ENCODE measurements around the gene PEG3. TPM values are rescaled to one million over a fixed set of nuclear protein-coding genes. Genes with fewer than 3 reads are reported as not detected.

The PEG3 gene
- total RNA-seq, result under 1 TPM; 0.05 to 0.12 TPM

- Mint-ChIP-seq H3K36me3 (ENCODE audit: insufficient read depth in 2 of 2) (peaks cover 13 to 31% of the 10 kb centered on the region in 2 donors), H3K4me1 (ENCODE audit: low read depth) (peaks cover 6% of the 10 kb centered on the region), H3K9me3 (peaks cover 8 to 9% of the 10 kb centered on the region in 2 donors), H3K4me3 (peak within 1 kb of the TSS in 1 of 2 donors; percentile 6), H3K27me3 (ENCODE audit: low read depth) (no peaks in the 10 kb centered on the region), H3K27ac (no peak within 1 kb of the TSS)
- DNase-seq, result no peak
- ATAC-seq (replicated peaks in 1 of 2), result no peak
Measured at GRCh38 chr19:56840451-56841192, at the start of gene PEG3, which contains the start of gene ZIM2. Gene PEG3 (minus strand): TSS chr19:56840726. CDS start chr19:56824655, 16,071 bp downstream. Gene ZIM2 (minus strand): TSS chr19:56840726. CDS start chr19:56824277, 16,449 bp downstream.

DNA sequence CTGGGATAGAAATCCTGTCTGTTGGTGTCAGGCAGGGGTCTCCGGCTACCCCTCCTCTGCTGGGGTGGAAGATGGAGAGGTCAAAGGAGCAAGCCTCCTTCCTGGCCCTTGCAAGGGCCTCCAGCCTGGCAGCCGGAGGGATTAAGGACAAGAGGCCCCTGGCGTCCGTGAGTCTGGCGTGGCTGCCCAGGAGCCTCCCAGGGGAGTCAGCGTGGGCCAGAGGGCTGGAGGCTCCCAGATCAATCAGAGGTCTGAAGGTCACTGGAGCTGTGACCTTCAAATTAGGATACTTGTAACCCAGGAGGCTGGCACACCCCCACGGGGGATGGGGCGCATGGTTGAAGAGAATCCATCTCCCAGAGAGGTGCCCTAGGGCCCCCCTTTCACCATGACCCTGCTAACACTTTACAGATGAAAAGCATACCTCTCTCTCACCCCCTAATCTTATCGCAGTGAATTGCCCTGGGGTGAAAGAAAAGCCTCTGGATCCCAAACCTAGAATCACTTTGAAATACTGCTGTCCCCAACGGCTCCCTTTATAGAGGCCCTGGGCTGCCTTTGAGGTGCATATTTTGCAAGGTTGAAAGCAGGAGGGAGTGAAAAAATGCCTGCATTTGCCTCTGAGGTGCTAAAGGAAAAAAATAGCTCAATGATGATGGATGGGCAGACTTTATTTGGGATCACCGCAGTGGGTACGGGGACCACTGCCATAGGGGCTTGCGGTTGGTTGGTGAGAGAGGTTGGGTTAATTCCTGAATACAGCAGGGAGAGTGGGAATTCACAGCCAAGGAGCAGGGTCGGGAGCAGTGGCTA lies 44.9 kb upstream of the PEG3 start:
- DNase-seq, result no peak
- no peaks in the 10 kb centered on the region for H3K27me3 Mint-ChIP-seq (ENCODE audit: low read depth)
- no peak overlapping the region for H3K27ac Mint-ChIP-seq
- no peak overlapping the region for H3K4me3 Mint-ChIP-seq
- no peak for ATAC-seq (replicated peaks in 1 of 2)
- H3K9me3 Mint-ChIP-seq, result peaks cover 19 to 22% of the 10 kb centered on the region in 2 donors
- peaks cover 11 to 20% of the 10 kb centered on the region in 2 donors for H3K36me3 Mint-ChIP-seq (ENCODE audit: insufficient read depth in 2 of 2)
- no peaks in the 10 kb centered on the region for H3K4me1 Mint-ChIP-seq (ENCODE audit: low read depth)

DNA sequence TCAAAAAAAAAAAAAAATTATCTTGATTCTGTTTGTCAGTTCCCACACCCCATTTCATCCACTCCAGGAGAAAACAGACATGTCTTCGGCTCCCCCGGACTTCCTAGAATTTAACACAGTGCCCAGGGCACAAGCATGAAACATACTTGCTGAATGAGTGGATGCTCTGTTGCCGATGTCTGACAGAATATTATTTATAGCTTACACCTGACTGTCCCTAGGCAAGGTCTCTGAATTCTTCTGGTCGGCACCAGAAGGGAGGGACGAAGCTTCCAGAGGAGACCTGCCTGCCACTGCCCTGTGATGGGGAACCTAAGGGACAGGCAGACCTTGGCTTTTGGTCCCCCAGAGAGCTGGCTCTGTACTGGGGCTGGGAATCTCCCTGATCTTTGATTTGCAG lies 43.9 kb upstream of the PEG3 start:
- Mint-ChIP-seq H3K27me3 (ENCODE audit: low read depth) (no peaks in the 10 kb centered on the region), H3K27ac (no peak overlapping the region), H3K4me1 (ENCODE audit: low read depth) (no peaks in the 10 kb centered on the region), H3K4me3 (no peak overlapping the region), H3K9me3 (peaks cover 16 to 23% of the 10 kb centered on the region in 2 donors), H3K36me3 (ENCODE audit: insufficient read depth in 2 of 2) (peaks cover 9 to 18% of the 10 kb centered on the region in 2 donors)
- DNase-seq, result no peak
- no peak for ATAC-seq (replicated peaks in 1 of 2)

GRCh38 chr19:56880592-56881190 lies 40.2 kb upstream of the PEG3 start:
- Mint-ChIP-seq H3K4me3 (no peak overlapping the region), H3K27me3 (ENCODE audit: low read depth) (no peaks in the 10 kb centered on the region), H3K4me1 (ENCODE audit: low read depth) (no peaks in the 10 kb centered on the region), H3K27ac (no peak overlapping the region), H3K36me3 (ENCODE audit: insufficient read depth in 2 of 2) (peaks cover 7 to 13% of the 10 kb centered on the region in 2 donors), H3K9me3 (peaks cover 11 to 17% of the 10 kb centered on the region in 2 donors)
- ATAC-seq (replicated peaks in 1 of 2), result no peak
- DNase-seq, result no peak

DNA sequence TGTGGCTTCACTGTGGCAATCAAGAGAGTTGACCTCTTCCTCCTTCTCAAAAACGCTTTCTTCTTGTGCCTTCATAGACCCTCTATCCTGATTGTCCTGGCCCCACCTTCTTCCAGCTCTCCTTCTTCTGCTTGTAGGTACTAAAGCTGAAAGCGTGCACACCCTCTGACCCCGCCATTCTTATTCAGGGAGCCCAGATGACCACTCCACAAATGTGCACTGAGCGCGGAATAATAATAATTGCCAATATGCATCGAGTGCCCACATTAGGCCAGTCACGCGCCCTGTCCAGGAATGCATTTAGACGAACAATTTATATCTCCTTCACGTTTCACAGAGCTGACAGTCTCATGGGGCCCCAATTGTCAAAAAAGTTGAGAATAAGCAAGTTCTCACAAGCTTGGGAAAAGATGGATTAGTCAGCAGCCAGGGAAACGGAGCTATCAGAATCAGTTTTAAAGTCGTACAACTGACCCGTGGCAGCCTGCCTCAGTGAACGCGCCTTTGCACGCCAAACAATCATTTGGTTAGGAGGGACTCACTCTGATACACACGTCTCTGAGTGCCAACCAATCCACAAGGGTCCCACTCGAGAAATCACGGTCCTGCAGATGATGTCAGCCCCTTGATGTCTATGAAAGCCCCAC lies 36.7 kb upstream of the PEG3 start:
- DNase-seq (no peak), ATAC-seq (replicated peaks in 1 of 2) (no peak)
- Mint-ChIP-seq H3K4me3 (no peak overlapping the region), H3K27me3 (ENCODE audit: low read depth) (no peaks in the 10 kb centered on the region), H3K36me3 (ENCODE audit: insufficient read depth in 2 of 2) (peaks cover 15 to 18% of the 10 kb centered on the region in 2 donors), H3K9me3 (peaks cover 20 to 29% of the 10 kb centered on the region in 2 donors), H3K27ac (no peak overlapping the region), H3K4me1 (ENCODE audit: low read depth) (no peaks in the 10 kb centered on the region)

DNA sequence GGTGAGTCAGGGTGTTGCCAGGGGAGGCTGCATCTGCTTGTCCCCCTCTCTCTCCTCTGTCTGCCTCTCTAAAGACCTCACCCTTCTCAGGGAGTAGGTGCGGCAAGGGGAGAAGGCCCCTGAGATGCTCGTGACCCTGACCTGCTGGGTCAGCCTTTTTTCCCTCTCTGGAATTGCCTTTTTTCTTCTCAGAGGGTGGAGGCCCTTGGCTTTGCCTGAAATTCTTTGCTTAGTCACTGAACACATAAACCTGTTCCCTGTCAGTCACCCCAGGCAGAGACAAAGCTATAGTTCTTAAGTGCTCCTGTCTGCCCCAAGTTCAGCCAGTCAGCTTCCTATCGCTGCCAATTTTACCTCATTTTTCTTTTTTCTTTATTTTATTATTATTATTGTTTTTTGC lies 35.2 kb upstream of the PEG3 start:
- peaks cover 19 to 28% of the 10 kb centered on the region in 2 donors for H3K9me3 Mint-ChIP-seq
- no peak for DNase-seq
- H3K4me3 Mint-ChIP-seq, result no peak overlapping the region
- no peaks in the 10 kb centered on the region for H3K27me3 Mint-ChIP-seq (ENCODE audit: low read depth)
- H3K27ac Mint-ChIP-seq, result no peak overlapping the region
- H3K36me3 Mint-ChIP-seq (ENCODE audit: insufficient read depth in 2 of 2), result peaks cover 14 to 17% of the 10 kb centered on the region in 2 donors
- ATAC-seq (replicated peaks in 1 of 2), result no peak
- no peaks in the 10 kb centered on the region for H3K4me1 Mint-ChIP-seq (ENCODE audit: low read depth)

- Mint-ChIP-seq H3K4me1 (ENCODE audit: low read depth) (no peaks in the 10 kb centered on the region), H3K27ac (no peak overlapping the region), H3K36me3 (ENCODE audit: insufficient read depth in 2 of 2) (peaks cover 17 to 24% of the 10 kb centered on the region in 2 donors), H3K4me3 (no peak overlapping the region), H3K9me3 (peaks cover 25 to 34% of the 10 kb centered on the region in 2 donors), H3K27me3 (ENCODE audit: low read depth) (no peaks in the 10 kb centered on the region)
- no peak for ATAC-seq (replicated peaks in 1 of 2)
- DNase-seq, result no peak
Measured at GRCh38 chr19:56874530-56874929, 34.0 kb upstream of the PEG3 start.

DNA sequence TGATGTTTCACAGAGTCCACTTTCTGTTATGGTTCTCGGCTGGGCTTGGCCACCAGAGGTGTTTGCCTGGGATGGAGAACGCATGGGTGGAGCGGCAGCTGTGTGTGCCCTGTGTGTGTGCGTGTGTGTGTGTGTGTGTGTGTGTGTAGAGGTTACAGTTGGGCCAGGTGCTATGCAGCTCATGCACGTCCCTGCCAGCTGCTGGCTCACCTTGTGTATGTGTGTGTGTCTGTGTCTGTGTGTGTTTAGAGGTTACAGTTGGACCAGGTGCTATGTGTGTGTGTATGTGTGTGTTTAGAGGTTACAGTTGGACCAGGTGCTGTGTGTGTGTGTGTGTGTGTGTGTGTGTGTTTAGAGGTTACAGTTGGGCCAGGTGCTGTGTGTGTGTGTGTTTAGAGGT lies 33.0 kb upstream of the PEG3 start:
- Mint-ChIP-seq H3K4me1 (ENCODE audit: low read depth) (no peaks in the 10 kb centered on the region), H3K9me3 (peaks cover 25 to 36% of the 10 kb centered on the region in 2 donors), H3K36me3 (ENCODE audit: insufficient read depth in 2 of 2) (peaks cover 17 to 24% of the 10 kb centered on the region in 2 donors), H3K27ac (no peak overlapping the region), H3K27me3 (ENCODE audit: low read depth) (no peaks in the 10 kb centered on the region), H3K4me3 (no peak overlapping the region)
- DNase-seq (no peak), ATAC-seq (replicated peaks in 1 of 2) (no peak)

DNA sequence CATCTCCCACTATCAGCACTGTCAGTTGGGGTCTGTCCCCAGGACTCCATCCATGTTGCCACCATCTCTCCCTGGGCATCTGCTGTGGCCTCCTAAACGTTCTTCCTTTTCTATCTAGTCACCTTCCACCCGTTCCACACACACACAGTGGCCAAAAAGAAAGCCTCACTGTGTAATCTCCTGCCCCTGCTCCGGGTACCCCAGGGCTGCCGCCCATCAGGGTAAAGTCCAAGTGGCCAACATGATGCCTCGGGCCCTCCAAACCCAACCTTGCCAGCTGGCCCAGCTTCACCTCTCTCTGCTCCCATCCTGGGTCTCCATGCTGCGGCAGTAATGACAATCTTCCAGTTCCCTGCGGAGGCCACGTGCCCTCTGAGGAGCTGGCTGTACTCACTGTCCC lies 29.4 kb upstream of the PEG3 start:
- Mint-ChIP-seq H3K9me3 (peaks cover 24 to 37% of the 10 kb centered on the region in 2 donors), H3K4me3 (no peak overlapping the region), H3K4me1 (ENCODE audit: low read depth) (no peaks in the 10 kb centered on the region)

GRCh38 chr19:56868446-56868845 lies 27.9 kb upstream of the PEG3 start:
- H3K4me3 Mint-ChIP-seq, result no peak overlapping the region
- no peak overlapping the region for H3K27ac Mint-ChIP-seq
- H3K36me3 Mint-ChIP-seq (ENCODE audit: insufficient read depth in 2 of 2), result peaks cover 16 to 24% of the 10 kb centered on the region in 2 donors
- no peak for ATAC-seq (replicated peaks in 1 of 2)
- H3K9me3 Mint-ChIP-seq, result peaks cover 22 to 37% of the 10 kb centered on the region in 2 donors
- no peaks in the 10 kb centered on the region for H3K4me1 Mint-ChIP-seq (ENCODE audit: low read depth)
- no peak for DNase-seq
- H3K27me3 Mint-ChIP-seq (ENCODE audit: low read depth), result no peaks in the 10 kb centered on the region

More for the DNA sequence above, 29.4 kb upstream of the PEG3 start:
- DNase-seq (no peak), ATAC-seq (replicated peaks in 1 of 2) (no peak)
- Mint-ChIP-seq H3K36me3 (ENCODE audit: insufficient read depth in 2 of 2) (peaks cover 14 to 18% of the 10 kb centered on the region in 2 donors), H3K27me3 (ENCODE audit: low read depth) (no peaks in the 10 kb centered on the region), H3K27ac (no peak overlapping the region)

- no peak overlapping the region for H3K27ac Mint-ChIP-seq
- H3K4me3 Mint-ChIP-seq, result no peak overlapping the region
- no peaks in the 10 kb centered on the region for H3K4me1 Mint-ChIP-seq (ENCODE audit: low read depth)
- ATAC-seq (replicated peaks in 1 of 2), result no peak
- no peaks in the 10 kb centered on the region for H3K27me3 Mint-ChIP-seq (ENCODE audit: low read depth)
- no peak for DNase-seq
- H3K9me3 Mint-ChIP-seq, result peaks cover 18 to 35% of the 10 kb centered on the region in 2 donors
- peaks cover 13 to 23% of the 10 kb centered on the region in 2 donors for H3K36me3 Mint-ChIP-seq (ENCODE audit: insufficient read depth in 2 of 2)
Measured at GRCh38 chr19:56866538-56866937, 26.0 kb upstream of the PEG3 start.

- H3K9me3 Mint-ChIP-seq, result peaks cover 10 to 28% of the 10 kb centered on the region in 2 donors
- H3K4me1 Mint-ChIP-seq (ENCODE audit: low read depth), result no peaks in the 10 kb centered on the region
- ATAC-seq (replicated peaks in 1 of 2) (no peak), DNase-seq (no peak)
- H3K27ac Mint-ChIP-seq, result no peak overlapping the region
- H3K27me3 Mint-ChIP-seq (ENCODE audit: low read depth), result no peaks in the 10 kb centered on the region
- H3K4me3 Mint-ChIP-seq, result no peak overlapping the region
- peaks cover 8 to 13% of the 10 kb centered on the region in 2 donors for H3K36me3 Mint-ChIP-seq (ENCODE audit: insufficient read depth in 2 of 2)
Measured at GRCh38 chr19:56864443-56865125, 24.1 kb upstream of the PEG3 start.

All from activated T-cell treated with anti-CD3 and anti-CD28 coated beads, Interleukin-2, amount 50 U/mL, for 72 hours (primary cell).